Measurements from ENCODE around the gene OBP2B.

OBP2B gene

DNA sequence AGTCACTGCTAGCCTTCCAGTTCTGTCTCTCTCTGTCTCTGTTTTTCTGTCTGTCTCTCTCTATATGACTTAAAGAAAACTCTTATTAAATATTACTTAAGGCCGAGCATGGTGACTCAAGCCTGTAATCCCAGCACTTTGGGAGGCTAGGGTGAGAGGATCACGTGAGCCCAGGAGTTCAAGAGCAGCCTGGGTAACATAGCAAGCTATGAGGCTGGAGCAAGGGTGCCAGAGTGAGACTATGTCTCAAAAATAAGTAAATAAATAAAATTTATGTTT is 43.7 kb downstream of the OBP2B start:
- FAIRE-seq, result no peak

- no peak for FAIRE-seq
These were observed 44.9 kb downstream of the OBP2B start for GRCh38 chr9:133164191-133164590.

GRCh38 chr9:133163504-133164172 is 45.4 kb downstream of the OBP2B start, which contains the start of gene GBGT1:
GBGT1 (minus strand) TSS chr9:133163914; CDS start chr9:133162412, 1,502 bp downstream.
- no peak for FAIRE-seq

GRCh38 chr9:133162861-133163503 is 46.1 kb downstream of the OBP2B start:
- no peak for FAIRE-seq

DNA sequence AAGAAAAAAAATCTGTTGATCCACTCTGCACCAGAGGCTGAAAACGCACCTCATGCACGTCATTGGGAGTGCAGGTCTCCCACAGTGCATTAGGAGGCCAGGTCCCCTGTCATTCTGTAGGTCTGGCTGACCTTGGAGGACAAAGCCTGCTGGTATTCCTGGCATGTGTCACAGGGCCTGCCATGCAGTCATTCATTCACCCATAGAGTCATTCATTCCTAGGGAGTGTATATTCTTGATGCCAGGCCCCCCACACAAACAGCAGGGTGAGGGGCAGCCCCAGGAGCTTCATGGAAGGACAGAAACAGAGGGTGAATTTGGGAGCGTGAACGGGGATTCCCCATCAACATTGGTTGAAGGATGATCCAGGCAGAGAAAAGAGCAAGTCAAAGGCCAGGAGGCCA is 47.5 kb downstream of the OBP2B start:
- no peak for FAIRE-seq

DNA sequence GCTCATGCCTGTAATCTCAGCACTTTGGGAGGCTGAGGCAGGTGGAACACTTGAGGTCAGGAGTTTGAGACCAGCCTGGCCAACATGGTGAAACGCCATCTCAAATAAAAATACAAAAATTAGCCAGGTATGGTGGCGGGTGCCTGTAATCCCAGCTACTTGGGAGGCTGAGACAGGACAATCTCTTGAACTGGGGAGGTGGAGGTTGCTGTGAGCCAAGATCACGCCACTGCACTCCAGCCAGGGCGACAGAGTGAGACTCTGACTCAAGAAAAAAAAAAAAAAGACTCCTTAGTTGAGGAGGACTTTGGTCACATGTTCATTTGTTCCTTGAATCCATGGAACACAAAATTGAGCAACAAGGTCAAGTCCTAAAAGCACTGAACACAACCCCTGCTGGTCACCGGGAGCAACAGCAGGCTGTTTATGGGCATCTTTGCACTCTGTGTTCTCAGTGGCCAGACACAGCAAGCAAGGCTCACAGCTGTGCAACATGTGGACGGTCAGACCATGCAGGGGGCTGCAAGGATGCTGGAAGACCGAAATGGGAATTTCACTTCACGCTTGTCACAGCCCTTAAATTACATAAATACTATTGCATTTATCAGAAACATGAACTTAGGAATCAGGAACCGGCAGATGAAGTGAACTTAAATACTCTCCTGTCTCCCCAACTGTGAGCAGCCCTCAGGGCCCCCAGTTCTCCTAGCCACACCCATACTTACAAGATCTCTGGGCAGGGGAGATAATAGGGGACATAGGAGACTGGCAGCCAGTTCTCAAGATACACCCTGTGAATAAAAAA is 48.1 kb downstream of the OBP2B start:
- no peak for FAIRE-seq

DNA sequence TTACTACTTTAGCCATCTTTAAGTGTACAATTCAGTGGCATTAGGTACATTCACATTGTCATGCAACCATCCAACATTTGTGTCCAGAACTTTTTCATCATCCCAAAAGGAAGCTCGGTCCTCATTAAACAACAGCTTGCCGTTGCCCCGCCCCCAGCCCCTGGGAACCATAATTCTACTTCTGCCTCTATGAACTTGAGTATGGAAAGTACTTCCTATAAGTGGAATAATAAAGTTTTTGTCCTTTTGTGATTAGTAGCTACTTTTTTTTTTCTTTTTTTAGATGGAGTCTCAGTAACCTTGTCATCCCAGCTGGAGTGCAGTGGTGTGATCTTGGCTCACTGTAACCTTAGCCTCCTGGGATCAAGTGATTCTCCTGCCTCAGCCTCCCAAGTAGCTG is 50.4 kb downstream of the OBP2B start:
- FAIRE-seq, result no peak
